Lung (tissue), 12 donors: Measurements from ENCODE around the gene PFDN4. TPM values are rescaled to one million over a fixed set of nuclear protein-coding genes. Genes with fewer than 3 reads are reported as not detected.

ENCODE experiments used
- ATAC-seq: fragments of 200-7000 bp; cut with Tn5 transposase; one replicate; pipeline ENCODE4 v1.9.1; 2020; ENCODE audit warnings: moderate number of reproducible peaks; ENCODE audit not compliant: insufficient read depth, low FRiP score
- DNase-seq, 3 donors: peaks; one replicate each; pipeline ENCODE4 v3.0.0-alpha.2; 2013 to 2017
- H3K27ac ChIP-seq, 2 donors: one replicate each; pipeline ENCODE4 v1.5.1; 2013; ENCODE audit warnings: mild to moderate bottlenecking in 2 of 2, moderate library complexity in 2 of 2, control low read depth in 1 of 2, inconsistent platforms in 1 of 2, low read depth in 1 of 2, low read length in 1 of 2
- H3K27me3 ChIP-seq, 3 donors: one replicate each; pipeline ENCODE4 v1.5.1; 2013; ENCODE audit warnings: low read length in 2 of 3; ENCODE audit not compliant: control insufficient read depth in 3 of 3, insufficient read depth in 3 of 3
- H3K36me3 ChIP-seq, 4 donors: one replicate each; pipeline ENCODE4 v1.5.1; 2013; ENCODE audit warnings: low read length in 4 of 4, mild to moderate bottlenecking in 1 of 4, moderate library complexity in 1 of 4; ENCODE audit not compliant: control insufficient read depth in 4 of 4, insufficient read depth in 4 of 4
- H3K4me1 ChIP-seq, 5 donors: one replicate each; pipeline ENCODE4 v1.5.1; 2013; ENCODE audit warnings: low read length in 5 of 5, mild to moderate bottlenecking in 2 of 5, moderate library complexity in 1 of 5; ENCODE audit not compliant: control insufficient read depth in 5 of 5, insufficient read depth in 5 of 5
- H3K4me3 ChIP-seq: one replicate; pipeline ENCODE4 v1.5.1; 2013; ENCODE audit warnings: mild to moderate bottlenecking, control low read depth, moderate library complexity
- H3K9ac ChIP-seq, 2 donors: one replicate each; pipeline ENCODE4 v1.5.1; 2013; ENCODE audit warnings: low read length in 2 of 2, control low read depth in 1 of 2; ENCODE audit not compliant: insufficient read depth in 1 of 2
- H3K9me3 ChIP-seq, 4 donors: one replicate each; pipeline ENCODE4 v1.5.1; 2013; ENCODE audit warnings: low read length in 3 of 4, mild to moderate bottlenecking in 1 of 4, moderate library complexity in 1 of 4; ENCODE audit not compliant: control insufficient read depth in 4 of 4, insufficient read depth in 3 of 4
- WGBS, 2 donors: extraction: QIAGEN DNeasy Blood & Tissue Kit; methylation state at CpG; one replicate each; pipeline ENCODE4 v1.1.7; 2013; 5-methylcytosine and 5-hydroxymethylcytosine counted together
- polyA plus RNA-seq, 2 donors: library from polyadenylated mRNA; stranded (reverse); fragments of 200-250 nt; gene quantifications; one replicate each; pipeline ENCODE4 v1.2.1, GENCODE V29; 2013
- total RNA-seq, 2 donors: library from RNA; depleted of rRNA in 1 of 2; stranded (reverse); fragments of >200 nt in 1 of 2; gene quantifications; one replicate each; pipeline ENCODE4 v1.2.1, GENCODE V29; 2014 to 2021
- TF ChIP-seq, protein P1 (sequence below): IDR thresholded peaks from 2 replicates; pipeline ENCODE4 v1.5.1; 2012; ENCODE audit warnings: mild to moderate bottlenecking; ENCODE audit errors: control extremely low read depth, extremely low read depth
- donor health status: control.
- donor health status: control.
- donor health status: Bipolar disorder and iron deficiency.
- donor health status: healthy.
- donor health status: DM: yes; HTN: yes; CAD: no.

Gene PFDN4
- total and polyA plus RNA-seq, 4 donors, result 15.9 to 83.6 (median 43.4) TPM

DNA sequence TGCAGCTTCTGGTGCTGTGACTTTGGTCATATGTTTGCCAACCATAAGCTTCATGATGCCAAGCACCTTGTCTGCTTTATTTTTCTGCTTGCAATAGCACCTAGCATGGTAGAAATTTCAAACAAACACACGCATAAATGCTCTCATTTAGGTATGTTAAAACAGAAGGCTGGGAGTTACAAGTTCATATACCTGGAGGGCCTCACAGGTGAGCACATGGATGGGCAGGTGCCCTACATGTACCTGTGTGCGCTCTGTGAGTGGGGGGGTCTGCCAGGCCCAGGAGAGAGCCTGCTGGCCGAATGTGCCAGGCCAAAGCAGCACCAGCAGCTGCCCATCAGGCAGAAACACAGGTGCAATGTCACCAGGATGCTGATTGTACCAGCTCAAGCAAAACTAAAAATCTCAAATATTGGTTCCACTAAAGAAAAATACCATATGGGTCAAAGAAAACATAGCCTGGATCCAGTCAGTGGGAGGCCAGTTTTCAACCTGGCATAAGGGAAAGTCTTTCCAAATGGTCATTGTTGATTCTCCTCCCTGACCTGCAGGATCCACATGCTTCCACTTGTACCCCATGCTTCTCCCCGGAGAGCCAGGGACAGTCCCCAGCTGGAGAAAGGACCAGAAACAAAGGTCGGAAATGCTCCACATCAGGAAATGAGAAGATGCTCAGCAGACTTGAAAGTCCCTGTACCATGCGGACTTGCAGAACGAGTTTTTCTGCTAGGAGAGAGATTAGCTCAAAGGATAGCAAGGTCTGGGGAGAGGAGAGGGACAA lies 7.2 kb upstream of the PFDN4 start:
- H3K9me3 ChIP-seq, result no peaks in the 10 kb centered on the region
- DNase-seq (no peak), ATAC-seq (no peak)
- H3K4me1 ChIP-seq, result no peaks in the 10 kb centered on the region
- 67 to 70% methylated on average over 7 of the region's 7 CpGs for WGBS, 2 donors
- H3K27me3 ChIP-seq, result no peaks in the 10 kb centered on the region
- TF ChIP-seq, protein P1, sequence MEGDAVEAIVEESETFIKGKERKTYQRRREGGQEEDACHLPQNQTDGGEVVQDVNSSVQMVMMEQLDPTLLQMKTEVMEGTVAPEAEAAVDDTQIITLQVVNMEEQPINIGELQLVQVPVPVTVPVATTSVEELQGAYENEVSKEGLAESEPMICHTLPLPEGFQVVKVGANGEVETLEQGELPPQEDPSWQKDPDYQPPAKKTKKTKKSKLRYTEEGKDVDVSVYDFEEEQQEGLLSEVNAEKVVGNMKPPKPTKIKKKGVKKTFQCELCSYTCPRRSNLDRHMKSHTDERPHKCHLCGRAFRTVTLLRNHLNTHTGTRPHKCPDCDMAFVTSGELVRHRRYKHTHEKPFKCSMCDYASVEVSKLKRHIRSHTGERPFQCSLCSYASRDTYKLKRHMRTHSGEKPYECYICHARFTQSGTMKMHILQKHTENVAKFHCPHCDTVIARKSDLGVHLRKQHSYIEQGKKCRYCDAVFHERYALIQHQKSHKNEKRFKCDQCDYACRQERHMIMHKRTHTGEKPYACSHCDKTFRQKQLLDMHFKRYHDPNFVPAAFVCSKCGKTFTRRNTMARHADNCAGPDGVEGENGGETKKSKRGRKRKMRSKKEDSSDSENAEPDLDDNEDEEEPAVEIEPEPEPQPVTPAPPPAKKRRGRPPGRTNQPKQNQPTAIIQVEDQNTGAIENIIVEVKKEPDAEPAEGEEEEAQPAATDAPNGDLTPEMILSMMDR, result no peak
- H3K27ac ChIP-seq, result no peak overlapping the region
- no peak overlapping the region for H3K4me3 ChIP-seq
- no peak overlapping the region for H3K9ac ChIP-seq
- H3K36me3 ChIP-seq, result no peaks in the 10 kb centered on the region

DNA sequence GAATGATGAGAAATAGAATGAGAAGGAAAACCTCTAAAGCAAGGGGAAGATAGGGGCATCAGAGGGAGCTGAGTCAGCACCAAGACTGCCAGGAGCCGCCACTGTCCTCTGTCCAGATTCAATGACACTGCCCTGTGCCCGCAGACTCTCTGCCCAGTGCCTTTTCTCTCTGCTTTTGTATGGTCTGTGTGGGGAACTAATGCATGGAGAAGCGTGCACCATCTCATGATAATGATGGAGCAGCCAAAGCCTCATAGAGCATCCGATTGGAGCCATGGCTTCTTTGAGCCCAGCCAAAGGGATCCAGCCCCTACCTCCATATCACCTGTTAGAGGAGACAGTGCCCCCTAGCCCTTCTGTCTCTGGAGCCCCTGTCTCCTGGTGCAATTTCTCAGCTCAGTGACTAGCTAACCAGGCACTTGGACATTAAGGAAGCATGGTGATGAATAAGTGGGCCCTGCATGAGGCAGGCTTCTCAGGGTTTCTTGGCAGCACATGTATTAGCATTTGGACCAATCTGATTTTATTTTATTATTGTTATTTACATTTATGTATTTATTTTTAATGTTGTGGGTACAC lies 6.5 kb upstream of the PFDN4 start:
- Histone ChIP-seq H3K9ac (no peak overlapping the region), H3K27me3 (no peaks in the 10 kb centered on the region), H3K27ac (no peak overlapping the region), H3K9me3 (no peaks in the 10 kb centered on the region), H3K36me3 (no peaks in the 10 kb centered on the region), H3K4me1 (no peaks in the 10 kb centered on the region), H3K4me3 (no peak overlapping the region)
- ATAC-seq, result no peak
- WGBS, 2 donors, result 83% methylated on average over 4 of the region's 4 CpGs
- DNase-seq, result no peak
- TF ChIP-seq, protein P1, result no peak

DNA sequence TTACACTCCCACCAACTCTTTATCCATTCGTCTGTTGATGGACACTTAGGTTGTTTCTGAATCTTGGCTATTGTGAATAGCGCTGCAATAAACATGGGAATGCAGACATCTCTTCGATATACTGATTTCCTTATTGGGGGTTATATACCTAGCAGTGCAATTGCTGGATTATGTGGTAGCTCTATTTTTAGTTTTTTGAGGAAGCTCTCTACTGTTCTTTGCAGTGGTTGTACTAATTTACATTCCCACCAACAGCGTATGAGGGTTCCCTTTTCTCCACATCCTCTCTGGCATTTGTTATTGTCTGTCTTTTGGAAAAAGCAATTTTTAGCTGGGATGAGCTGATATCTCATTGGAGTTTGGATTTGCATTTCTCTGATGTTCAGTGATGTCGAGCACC lies 4.6 kb upstream of the PFDN4 start:
- no peaks in the 10 kb centered on the region for H3K9me3 ChIP-seq
- DNase-seq (no peak), ATAC-seq (no peak)
- H3K9ac ChIP-seq, result no peak overlapping the region
- H3K27me3 ChIP-seq, result no peaks in the 10 kb centered on the region
- H3K36me3 ChIP-seq, result no peaks in the 10 kb centered on the region
- peaks cover 0 to 1% (median 0%) of the 10 kb centered on the region in 5 donors for H3K4me1 ChIP-seq
- 57 to 72% methylated on average over 5 of the region's 5 CpGs for WGBS, 2 donors
- TF ChIP-seq, protein P1, result no peak
- no peak overlapping the region for H3K4me3 ChIP-seq
- no peak overlapping the region for H3K27ac ChIP-seq
